HUES48 (cell line): ENCODE measurements around the gene OBP2A.

ENCODE experiments used
- H3K27ac ChIP-seq: one replicate; pipeline ENCODE4 v1.7.0; 2013; ENCODE audit warnings: low read depth, low read length, inconsistent platforms
- H3K27me3 ChIP-seq: 2 replicates; pipeline ENCODE4 v1.6.1; 2013; ENCODE audit warnings: mild to moderate bottlenecking, low read length; ENCODE audit not compliant: control insufficient read depth, insufficient read depth
- H3K36me3 ChIP-seq: 2 replicates; pipeline ENCODE4 v1.6.1; 2013; ENCODE audit warnings: low read length; ENCODE audit not compliant: control insufficient read depth, insufficient read depth
- H3K4me1 ChIP-seq: 2 replicates; pipeline ENCODE4 v1.6.1; 2013; ENCODE audit warnings: mild to moderate bottlenecking, low read length; ENCODE audit not compliant: control insufficient read depth, insufficient read depth
- H3K4me3 ChIP-seq: 2 replicates; pipeline ENCODE4 v1.5.1; 2013; ENCODE audit warnings: mild to moderate bottlenecking, low read depth, low read length
- H3K9ac ChIP-seq: 2 replicates; pipeline ENCODE4 v1.6.1; 2013; ENCODE audit warnings: mild to moderate bottlenecking, low read depth, low read length, moderate library complexity
- H3K9me3 ChIP-seq: 2 replicates; pipeline ENCODE4 v1.6.1; 2013; ENCODE audit warnings: low read length; ENCODE audit not compliant: control insufficient read depth, insufficient read depth

OBP2A gene

DNA sequence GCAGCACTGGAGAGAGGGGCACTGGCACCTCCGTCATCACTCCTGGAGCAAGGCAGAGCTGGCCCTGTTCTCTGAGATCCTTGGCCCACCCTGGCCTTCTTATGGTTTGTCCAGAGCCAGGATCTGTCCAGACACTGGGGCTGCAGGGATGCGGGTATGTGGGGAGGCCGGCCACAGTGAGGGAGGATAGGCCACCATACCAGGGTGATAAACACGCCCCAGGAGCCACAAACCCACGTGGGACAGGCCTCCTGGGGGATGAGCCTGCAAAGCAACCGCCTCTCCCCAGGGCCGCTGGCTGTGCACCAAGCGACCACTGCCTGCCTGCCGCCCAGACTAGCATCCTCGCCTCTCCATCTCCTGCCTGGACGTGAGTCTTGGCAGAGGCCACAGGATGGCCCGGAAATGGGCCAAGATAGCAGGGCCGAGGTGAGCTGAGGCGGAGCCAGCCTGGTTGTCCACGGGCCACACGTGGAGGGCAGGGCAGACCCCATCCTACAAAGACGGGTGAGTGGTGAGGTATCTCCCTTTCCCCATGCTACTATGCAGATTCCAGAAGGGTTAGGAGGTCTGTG lies 4.5 kb downstream of the OBP2A start:
- H3K27me3 ChIP-seq, result no peaks in the 10 kb centered on the region
- no peak overlapping the region for H3K9ac ChIP-seq
- no peak overlapping the region for H3K4me3 ChIP-seq
- no peaks in the 10 kb centered on the region for H3K9me3 ChIP-seq
- no peaks in the 10 kb centered on the region for H3K36me3 ChIP-seq
- H3K27ac ChIP-seq, result no peak overlapping the region
- H3K4me1 ChIP-seq, result no peaks in the 10 kb centered on the region

DNA sequence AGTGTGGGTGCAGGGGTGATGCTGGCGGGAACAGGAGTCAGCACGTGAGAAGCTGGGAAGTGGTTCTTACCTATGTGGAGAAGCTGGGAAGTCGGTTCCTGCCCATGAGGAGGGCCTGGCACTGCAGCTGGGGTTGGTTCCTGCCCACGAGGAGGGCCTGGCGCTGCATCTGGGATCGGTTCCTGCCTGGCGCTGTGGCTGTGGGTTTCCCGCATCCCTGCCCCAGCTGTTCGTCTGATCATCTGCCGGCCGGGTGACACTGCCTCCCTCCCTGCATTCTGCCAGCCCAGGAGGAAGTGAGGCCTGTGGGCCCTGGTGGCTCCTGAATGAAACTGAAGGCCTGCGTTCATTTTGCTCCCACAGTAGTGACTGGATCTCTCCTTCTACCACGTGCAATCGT lies 5.1 kb downstream of the OBP2A start:
- H3K4me1 ChIP-seq, result no peaks in the 10 kb centered on the region
- H3K36me3 ChIP-seq, result no peaks in the 10 kb centered on the region
- no peaks in the 10 kb centered on the region for H3K27me3 ChIP-seq
- H3K4me3 ChIP-seq, result no peak overlapping the region
- no peak overlapping the region for H3K27ac ChIP-seq
- no peaks in the 10 kb centered on the region for H3K9me3 ChIP-seq
- no peak overlapping the region for H3K9ac ChIP-seq

DNA sequence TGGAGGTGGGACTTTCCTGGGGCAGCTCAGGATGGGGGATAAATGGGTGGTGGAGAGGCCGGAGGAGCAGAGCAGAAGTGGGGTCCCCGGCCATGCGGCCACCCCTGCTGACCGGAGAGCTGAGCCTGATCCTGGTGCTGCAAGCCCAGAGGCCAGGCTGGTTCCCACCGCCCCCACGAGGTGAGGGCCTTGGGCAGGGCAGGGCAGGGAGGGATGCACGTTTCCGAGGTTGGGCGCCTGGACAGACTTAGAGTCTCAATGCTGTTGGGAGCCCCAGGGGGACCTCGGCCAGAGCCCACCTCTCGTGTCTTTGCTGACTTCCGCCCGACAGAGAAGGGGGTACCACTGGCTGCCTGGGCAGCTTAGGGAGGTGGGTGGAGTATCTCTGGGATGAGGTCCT lies 5.5 kb downstream of the OBP2A start:
- Histone ChIP-seq H3K27me3 (no peaks in the 10 kb centered on the region), H3K36me3 (no peaks in the 10 kb centered on the region), H3K9me3 (no peaks in the 10 kb centered on the region), H3K4me3 (no peak overlapping the region), H3K4me1 (no peaks in the 10 kb centered on the region), H3K9ac (no peak overlapping the region), H3K27ac (no peak overlapping the region)

DNA sequence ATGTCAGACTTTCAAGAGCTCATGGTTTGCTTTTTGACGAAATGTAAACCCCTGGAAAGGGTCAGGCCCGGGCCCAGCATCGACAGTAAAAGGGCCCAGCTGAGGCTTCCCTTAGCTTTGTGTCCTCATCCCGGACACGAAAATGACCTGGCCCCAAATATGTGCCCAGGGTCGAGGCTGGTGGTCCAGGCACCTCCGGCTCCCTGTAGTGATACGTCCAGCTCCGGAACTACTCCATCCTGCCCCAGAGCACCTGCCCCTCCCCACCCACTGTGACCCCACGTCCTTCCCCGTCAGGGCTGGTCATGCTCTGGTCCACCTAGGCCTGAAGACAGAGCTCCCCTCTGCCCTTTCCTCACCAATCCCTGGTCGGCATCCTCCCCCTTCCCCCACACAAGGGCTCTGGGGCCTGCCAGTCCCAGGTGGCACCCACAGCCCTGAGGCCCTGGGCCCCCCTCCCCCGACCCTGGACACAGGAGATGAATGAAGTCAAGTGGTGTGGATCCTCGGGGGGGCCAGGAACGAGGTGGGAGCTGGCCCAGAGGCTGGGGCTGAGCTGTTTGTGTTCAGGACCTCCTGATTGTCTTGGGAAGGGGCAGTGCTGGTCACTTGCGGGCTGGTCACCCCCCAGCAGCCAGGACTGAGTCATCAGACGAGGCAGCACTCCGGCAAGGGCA lies 6.2 kb downstream of the OBP2A start:
- Histone ChIP-seq H3K36me3 (no peaks in the 10 kb centered on the region), H3K9ac (no peak overlapping the region), H3K27me3 (no peaks in the 10 kb centered on the region), H3K27ac (no peak overlapping the region), H3K4me3 (no peak overlapping the region), H3K9me3 (no peaks in the 10 kb centered on the region), H3K4me1 (no peaks in the 10 kb centered on the region)

DNA sequence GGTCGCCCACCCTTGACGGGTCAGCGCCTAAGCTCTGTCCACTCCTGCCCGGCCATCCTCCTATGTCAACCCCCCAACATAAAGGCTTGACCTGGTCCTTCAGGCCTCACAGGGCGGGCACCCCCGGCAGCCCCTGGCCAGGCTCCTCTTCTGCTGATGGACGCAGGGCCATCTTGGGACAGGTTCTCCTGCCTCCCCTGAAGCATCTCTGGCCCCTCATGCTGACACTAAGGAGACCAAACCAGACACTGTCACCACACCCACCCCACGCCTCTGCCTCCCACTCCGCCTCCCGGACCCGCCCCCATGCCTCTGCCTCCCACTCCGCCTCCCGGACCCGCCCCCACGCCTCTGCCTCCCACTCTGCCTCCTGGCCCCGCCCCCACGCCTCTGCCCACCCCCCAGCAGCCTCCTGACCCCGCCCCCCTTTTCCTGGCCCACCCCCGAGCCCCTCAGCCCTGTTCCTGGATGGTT lies 6.8 kb downstream of the OBP2A start:
- H3K27me3 ChIP-seq, result no peaks in the 10 kb centered on the region
- no peak overlapping the region for H3K27ac ChIP-seq
- H3K4me3 ChIP-seq, result no peak overlapping the region
- no peaks in the 10 kb centered on the region for H3K4me1 ChIP-seq
- no peaks in the 10 kb centered on the region for H3K9me3 ChIP-seq
- H3K36me3 ChIP-seq, result no peaks in the 10 kb centered on the region
- H3K9ac ChIP-seq, result no peak overlapping the region

DNA sequence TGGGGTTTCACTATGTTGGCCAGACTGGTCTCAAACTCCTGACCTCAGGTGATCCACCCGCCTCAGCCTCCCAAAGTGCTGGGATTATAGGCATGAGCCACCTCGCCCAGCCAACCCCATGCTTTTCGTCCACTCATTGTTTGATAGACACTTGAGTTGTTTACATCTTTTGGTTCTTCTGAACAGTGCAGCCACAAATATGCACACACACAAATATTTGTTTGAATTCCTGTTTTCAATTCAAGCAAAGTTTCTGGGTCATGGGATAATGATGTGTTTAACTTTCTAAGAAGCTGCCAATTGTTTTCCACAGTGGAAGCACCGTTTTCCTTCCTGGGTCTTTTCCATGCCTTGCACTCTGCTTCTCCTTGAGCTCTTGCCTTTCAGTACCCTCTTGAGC lies 8.8 kb downstream of the OBP2A start:
- no peaks in the 10 kb centered on the region for H3K36me3 ChIP-seq
- no peak overlapping the region for H3K9ac ChIP-seq
- no peaks in the 10 kb centered on the region for H3K27me3 ChIP-seq
- no peak overlapping the region for H3K27ac ChIP-seq
- H3K9me3 ChIP-seq, result no peaks in the 10 kb centered on the region
- H3K4me3 ChIP-seq, result no peak overlapping the region
- H3K4me1 ChIP-seq, result no peaks in the 10 kb centered on the region

DNA sequence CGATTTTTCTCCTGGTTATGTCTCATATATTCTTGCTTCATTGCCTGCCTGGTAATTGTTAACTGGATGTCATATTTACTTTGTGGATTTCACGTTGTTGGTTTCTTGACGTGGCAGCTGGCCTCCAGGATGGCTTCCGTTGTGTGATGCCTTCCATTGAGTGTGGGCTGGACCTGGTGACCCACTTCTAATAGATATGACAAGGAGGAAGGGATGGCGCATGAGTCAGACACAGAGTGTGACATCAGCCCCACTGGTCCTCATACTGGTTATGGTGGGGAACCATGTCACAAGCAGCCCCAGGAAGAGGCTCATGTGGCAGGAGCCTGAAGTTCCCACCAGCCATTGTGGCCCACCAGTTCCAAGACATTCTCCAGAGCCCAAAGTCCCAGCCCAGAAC lies 9.3 kb downstream of the OBP2A start:
- Histone ChIP-seq H3K9me3 (no peaks in the 10 kb centered on the region), H3K27ac (no peak overlapping the region), H3K27me3 (no peaks in the 10 kb centered on the region), H3K36me3 (no peaks in the 10 kb centered on the region), H3K4me3 (no peak overlapping the region), H3K9ac (no peak overlapping the region), H3K4me1 (no peaks in the 10 kb centered on the region)

DNA sequence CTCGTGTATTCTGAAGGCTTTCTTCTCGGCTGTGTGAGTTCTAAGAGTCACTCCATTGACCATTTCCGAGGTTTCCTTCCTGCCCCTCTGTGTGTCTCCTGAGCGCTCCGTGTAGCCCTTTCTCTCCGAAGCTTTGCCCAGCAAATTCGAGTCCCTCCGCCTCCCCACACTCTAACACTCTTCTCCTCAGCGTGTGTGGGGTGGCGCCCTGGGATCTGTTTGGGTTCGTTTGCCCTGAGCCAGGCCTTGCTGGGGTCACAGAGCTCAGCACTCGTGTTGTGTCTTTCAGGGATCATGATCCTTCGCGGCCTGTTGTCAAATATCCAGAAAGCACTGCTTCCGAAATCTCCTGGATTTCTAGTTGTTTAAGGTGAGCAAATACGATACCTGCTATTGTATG lies 10.0 kb downstream of the OBP2A start:
- H3K4me1 ChIP-seq, result no peaks in the 10 kb centered on the region
- H3K9ac ChIP-seq, result no peak overlapping the region
- no peak overlapping the region for H3K4me3 ChIP-seq
- no peak overlapping the region for H3K27ac ChIP-seq
- H3K27me3 ChIP-seq, result no peaks in the 10 kb centered on the region
- no peaks in the 10 kb centered on the region for H3K36me3 ChIP-seq
- no peaks in the 10 kb centered on the region for H3K9me3 ChIP-seq

DNA sequence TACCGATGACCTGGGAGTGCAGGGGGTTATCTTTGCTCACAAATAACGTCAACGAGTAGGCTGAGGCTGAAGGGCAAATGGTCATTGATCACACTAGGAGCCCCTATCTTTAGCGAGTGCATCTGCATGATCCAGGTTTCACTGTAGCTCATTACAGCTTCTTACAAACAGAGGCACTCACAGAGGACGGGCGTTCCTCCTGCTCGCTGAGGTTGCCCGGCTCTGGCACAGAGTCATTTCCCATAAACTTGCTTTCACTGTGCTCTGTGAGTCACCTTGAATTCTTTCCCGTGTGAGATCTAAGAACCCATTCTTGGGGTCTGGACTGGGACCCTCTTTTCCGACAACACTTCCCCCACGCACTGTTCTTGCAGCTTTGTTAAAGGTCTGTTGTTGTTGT lies 13.7 kb downstream of the OBP2A start:
- Histone ChIP-seq H3K4me3 (no peak overlapping the region), H3K9me3 (no peaks in the 10 kb centered on the region), H3K36me3 (no peaks in the 10 kb centered on the region), H3K4me1 (no peaks in the 10 kb centered on the region), H3K27ac (no peak overlapping the region), H3K27me3 (no peaks in the 10 kb centered on the region), H3K9ac (no peak overlapping the region)

DNA sequence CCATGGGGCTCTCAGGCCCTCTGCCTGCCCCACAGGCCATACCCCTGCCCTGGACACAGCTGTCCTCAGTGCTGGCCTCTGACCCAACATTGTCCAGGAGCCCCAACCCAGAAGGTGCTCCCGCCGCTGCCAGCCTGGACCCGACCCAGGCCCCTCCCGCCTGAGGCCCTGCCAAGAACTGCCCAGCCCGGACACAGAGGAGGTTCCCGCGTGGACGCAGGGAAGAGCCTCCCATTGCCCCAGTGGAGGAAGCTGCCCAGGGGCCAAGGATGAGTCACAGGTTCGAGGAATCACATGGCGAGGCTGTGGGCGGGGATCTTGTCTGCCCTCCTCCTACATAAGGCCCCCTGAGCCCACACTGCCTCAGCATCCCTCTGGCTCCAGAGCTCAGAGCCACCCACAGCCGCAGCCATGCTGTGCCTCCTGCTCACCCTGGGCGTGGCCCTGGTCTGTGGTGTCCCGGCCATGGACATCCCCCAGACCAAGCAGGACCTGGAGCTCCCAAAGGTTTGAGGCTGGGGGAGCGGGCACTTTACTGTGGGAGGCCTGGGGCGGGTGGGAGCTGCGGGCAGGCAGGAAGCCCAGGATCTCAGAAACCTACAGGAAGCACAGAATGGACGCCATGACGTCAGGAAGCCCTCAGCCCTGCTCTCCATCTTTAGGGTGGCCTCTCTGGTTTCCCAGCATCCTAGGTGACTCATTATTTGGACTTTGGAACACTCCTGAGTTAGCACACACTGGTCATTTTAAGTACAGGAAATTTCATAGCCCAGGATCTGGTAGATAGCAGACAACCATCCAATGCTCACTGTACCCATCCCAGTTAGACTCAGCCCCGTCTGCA lies 15.7 kb downstream of the OBP2A start, which contains the start of gene PAEP:
PAEP (plus strand) TSS at position 366 of the 844 bp plus-strand sequence.
- Histone ChIP-seq H3K4me1 (no peaks in the 10 kb centered on the region), H3K4me3 (no peak within 1 kb of the TSS)

DNA sequence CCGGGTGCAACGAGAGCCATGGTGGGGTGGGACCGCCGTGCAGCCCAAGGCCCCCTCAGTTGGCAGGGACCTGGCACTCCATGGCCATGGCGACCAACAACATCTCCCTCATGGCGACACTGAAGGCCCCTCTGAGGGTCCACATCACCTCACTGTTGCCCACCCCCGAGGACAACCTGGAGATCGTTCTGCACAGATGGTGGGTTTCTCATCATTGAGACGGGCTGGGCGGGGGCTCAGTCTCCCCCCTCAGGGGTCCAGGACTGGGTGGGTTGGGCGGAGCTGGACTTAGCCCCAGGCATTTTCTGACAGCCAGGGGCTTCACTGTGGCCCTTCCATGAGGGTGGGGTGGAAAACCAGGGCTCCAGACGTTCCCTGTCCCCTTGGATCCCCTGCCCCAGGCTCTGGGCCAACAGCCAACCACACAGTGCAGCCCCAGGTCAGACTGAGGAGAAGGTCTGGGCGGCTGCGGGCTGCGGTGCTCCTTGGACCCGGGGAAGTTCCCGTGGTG lies 16.4 kb downstream of the OBP2A start:
- Histone ChIP-seq H3K4me3 (no peak overlapping the region), H3K27me3 (no peaks in the 10 kb centered on the region), H3K9me3 (no peaks in the 10 kb centered on the region), H3K9ac (no peak overlapping the region), H3K4me1 (no peaks in the 10 kb centered on the region), H3K27ac (no peak overlapping the region), H3K36me3 (no peaks in the 10 kb centered on the region)

More for the DNA sequence above, 15.7 kb downstream of the OBP2A start, which contains the start of gene PAEP:
- H3K27me3 ChIP-seq, result no peaks in the 10 kb centered on the region
- H3K9me3 ChIP-seq, result no peaks in the 10 kb centered on the region
- H3K36me3 ChIP-seq, result no peaks in the 10 kb centered on the region
- no peak within 1 kb of the TSS for H3K27ac ChIP-seq
- H3K9ac ChIP-seq, result no peak within 1 kb of the TSS
